H9 (cell line): ENCODE measurements around the gene DIAPH2. TPM values are rescaled to one million over a fixed set of nuclear protein-coding genes. Genes with fewer than 3 reads are reported as not detected.

Experiments used
- DNase-seq: peaks from one replicate; pipeline ENCODE4 v3.0.0-alpha.2; 2017
- H2AFZ ChIP-seq: one replicate; pipeline ENCODE4 v1.6.1; 2013; ENCODE audit warnings: mild to moderate bottlenecking, low read length, control low read depth, moderate library complexity
- H2AK5ac ChIP-seq: 2 replicates; pipeline ENCODE4 v1.6.1; 2013; ENCODE audit warnings: low read length, control low read depth, mixed read lengths; ENCODE audit not compliant: insufficient read length
- H2BK120ac ChIP-seq: one replicate; pipeline ENCODE4 v1.6.1; 2013; ENCODE audit warnings: low read depth, mild to moderate bottlenecking, low read length, control low read depth, inconsistent platforms; ENCODE audit not compliant: poor library complexity, severe bottlenecking
- H2BK12ac ChIP-seq: 2 replicates; pipeline ENCODE4 v1.6.1; 2013; ENCODE audit warnings: low read length, control low read depth, mixed read lengths, low read depth; ENCODE audit not compliant: insufficient read length
- H2BK15ac ChIP-seq: 2 replicates; pipeline ENCODE4 v1.6.1; 2013; ENCODE audit warnings: low read depth, low read length, control low read depth
- H2BK20ac ChIP-seq: one replicate; pipeline ENCODE4 v1.6.1; 2013; ENCODE audit warnings: low read depth, mild to moderate bottlenecking, low read length, control low read depth, inconsistent platforms; ENCODE audit not compliant: poor library complexity, severe bottlenecking
- H2BK5ac ChIP-seq: 2 replicates; pipeline ENCODE4 v1.6.1; 2013; ENCODE audit warnings: low read length, control low read depth, mixed read lengths; ENCODE audit not compliant: insufficient read length
- H3K14ac ChIP-seq: 2 replicates; pipeline ENCODE4 v1.6.1; 2013; ENCODE audit warnings: low read length, control low read depth; ENCODE audit not compliant: insufficient read depth
- H3K18ac ChIP-seq: 2 replicates; pipeline ENCODE4 v1.6.1; 2013; ENCODE audit warnings: low read depth, mild to moderate bottlenecking, mixed read lengths, low read length, control low read depth; ENCODE audit not compliant: insufficient read length
- H3K23ac ChIP-seq: 2 replicates; pipeline ENCODE4 v1.6.1; 2013; ENCODE audit warnings: low read length, control low read depth, mixed read lengths, low read depth; ENCODE audit not compliant: insufficient read length
- H3K23me2 ChIP-seq: 2 replicates; pipeline ENCODE4 v1.6.1; 2013; ENCODE audit warnings: low read depth, mild to moderate bottlenecking, mixed read lengths, low read length, control low read depth; ENCODE audit not compliant: insufficient read length, poor library complexity, severe bottlenecking
- H3K27ac ChIP-seq: 2 replicates; pipeline ENCODE4 v1.5.1; 2013; ENCODE audit warnings: low read length, control low read depth, mixed read lengths, low read depth; ENCODE audit not compliant: insufficient read length
- H3K27me3 ChIP-seq: 2 replicates; pipeline ENCODE4 v1.6.1; 2013; ENCODE audit warnings: low read length, control low read depth, inconsistent platforms; ENCODE audit not compliant: insufficient read depth
- H3K4ac ChIP-seq: 2 replicates; pipeline ENCODE4 v1.6.1; 2013; ENCODE audit warnings: low read depth, mild to moderate bottlenecking, control low read depth, inconsistent platforms, low read length, moderate library complexity
- H3K4me1 ChIP-seq: 2 replicates; pipeline ENCODE4 v1.6.1; 2013; ENCODE audit warnings: low read length, control low read depth, inconsistent platforms; ENCODE audit not compliant: insufficient read depth
- H3K4me2 ChIP-seq: 2 replicates; pipeline ENCODE4 v1.6.1; 2013; ENCODE audit warnings: low read length, control low read depth, mixed read lengths; ENCODE audit not compliant: insufficient read length, insufficient read depth
- H3K56ac ChIP-seq: 2 replicates; pipeline ENCODE4 v1.6.1; 2013; ENCODE audit warnings: low read depth, mild to moderate bottlenecking, mixed read lengths, low read length, control low read depth; ENCODE audit not compliant: insufficient read length
- H3K79me1 ChIP-seq: 2 replicates; pipeline ENCODE4 v1.6.1; 2013; ENCODE audit warnings: low read depth, mild to moderate bottlenecking, moderate library complexity, low read length, control low read depth, inconsistent platforms; ENCODE audit not compliant: insufficient read depth, poor library complexity, severe bottlenecking
- H3K79me2 ChIP-seq: 2 replicates; pipeline ENCODE4 v1.6.1; 2013; ENCODE audit warnings: low read length, control low read depth, inconsistent platforms; ENCODE audit not compliant: insufficient read depth
- H3K9ac ChIP-seq: 2 replicates; pipeline ENCODE4 v1.6.1; 2013; ENCODE audit warnings: low read length, control low read depth, mixed read lengths; ENCODE audit not compliant: insufficient read length; ENCODE audit errors: extremely low read depth
- H3K9me3 ChIP-seq: one replicate; pipeline ENCODE4 v1.6.1; 2013; ENCODE audit warnings: low read depth, low read length, inconsistent platforms; ENCODE audit not compliant: control insufficient read depth
- H3T11ph ChIP-seq: one replicate; pipeline ENCODE4 v1.6.1; 2013; ENCODE audit warnings: mild to moderate bottlenecking, low read length, control low read depth, inconsistent platforms
- H4K20me1 ChIP-seq: one replicate; pipeline ENCODE4 v1.6.1; 2013; ENCODE audit not compliant: control insufficient read depth, insufficient read length, insufficient read depth
- H4K5ac ChIP-seq: 2 replicates; pipeline ENCODE4 v1.6.1; 2013; ENCODE audit warnings: low read depth, mild to moderate bottlenecking, mixed read lengths, low read length, control low read depth; ENCODE audit not compliant: insufficient read length
- H4K8ac ChIP-seq: replicated peaks from 2 replicates; pipeline ENCODE4 v1.6.1; 2013; ENCODE audit warnings: low read length, control low read depth, mixed read lengths, low read depth; ENCODE audit not compliant: insufficient read length
- H4K91ac ChIP-seq: 2 replicates; pipeline ENCODE4 v1.6.1; 2013; ENCODE audit warnings: low read depth, mild to moderate bottlenecking, moderate library complexity, mixed read lengths, low read length, control low read depth; ENCODE audit not compliant: insufficient read length
- H3K27ac Mint-ChIP-seq, 3 experiments: 2 replicates in 2 of 3; 3 replicates in 1 of 3; pipeline ENCODE4 v1.8.0; 2020 to 2021; ENCODE audit warnings: mixed read lengths in 3 of 3, mild to moderate bottlenecking in 1 of 3, moderate library complexity in 1 of 3
- H3K27me3 Mint-ChIP-seq: 2 replicates; pipeline ENCODE4 v1.8.0; 2021; ENCODE audit warnings: low read depth, mild to moderate bottlenecking, moderate library complexity, mixed read lengths
- H3K36me3 Mint-ChIP-seq, 3 experiments: 2 replicates in 2 of 3; 3 replicates in 1 of 3; pipeline ENCODE4 v1.8.0; 2020 to 2021; ENCODE audit warnings: low read depth in 3 of 3, mixed read lengths in 3 of 3; ENCODE audit not compliant: insufficient read depth in 1 of 3
- H3K4me1 Mint-ChIP-seq, 2 experiments: 2 replicates each; pipeline ENCODE4 v1.8.0; 2020; ENCODE audit warnings: mixed read lengths in 2 of 2
- H3K4me3 Mint-ChIP-seq, 2 experiments: 2 replicates in 1 of 2; 3 replicates in 1 of 2; pipeline ENCODE4 v1.8.0; 2020 to 2021; ENCODE audit warnings: mild to moderate bottlenecking in 2 of 2, mixed read lengths in 2 of 2, moderate library complexity in 1 of 2
- H3K9me3 Mint-ChIP-seq, 2 experiments: 2 replicates in 1 of 2; 3 replicates in 1 of 2; pipeline ENCODE4 v1.8.0; 2020; ENCODE audit warnings: mild to moderate bottlenecking in 2 of 2, mixed read lengths in 2 of 2, moderate library complexity in 1 of 2
- WGBS: extraction: QIAGEN DNeasy Blood & Tissue Kit; methylation state at CpG from one replicate; pipeline ENCODE4 v1.1.7; 2013; ENCODE audit warnings: missing lambda C conversion rate, low lambda C conversion rate, mixed read lengths; ENCODE audit not compliant: insufficient read length; ENCODE audit errors: extremely low coverage; 5-methylcytosine and 5-hydroxymethylcytosine counted together
- total RNA-seq: library from RNA; stranded (reverse); gene quantifications from 2 replicates; pipeline ENCODE4 v1.2.1, GENCODE V29; 2021
- TF ChIP-seq, protein P1 (sequence below): fragments of 200-600 bp; sonication (generic); conservative IDR thresholded peaks from 3 replicates; pipeline ENCODE4 v1.8.0; 2021; ENCODE audit warnings: antibody characterized with exemption, mild to moderate bottlenecking

Gene DIAPH2
- total RNA-seq, 1 experiment from 2014 or later: 45.4 TPM

DNA sequence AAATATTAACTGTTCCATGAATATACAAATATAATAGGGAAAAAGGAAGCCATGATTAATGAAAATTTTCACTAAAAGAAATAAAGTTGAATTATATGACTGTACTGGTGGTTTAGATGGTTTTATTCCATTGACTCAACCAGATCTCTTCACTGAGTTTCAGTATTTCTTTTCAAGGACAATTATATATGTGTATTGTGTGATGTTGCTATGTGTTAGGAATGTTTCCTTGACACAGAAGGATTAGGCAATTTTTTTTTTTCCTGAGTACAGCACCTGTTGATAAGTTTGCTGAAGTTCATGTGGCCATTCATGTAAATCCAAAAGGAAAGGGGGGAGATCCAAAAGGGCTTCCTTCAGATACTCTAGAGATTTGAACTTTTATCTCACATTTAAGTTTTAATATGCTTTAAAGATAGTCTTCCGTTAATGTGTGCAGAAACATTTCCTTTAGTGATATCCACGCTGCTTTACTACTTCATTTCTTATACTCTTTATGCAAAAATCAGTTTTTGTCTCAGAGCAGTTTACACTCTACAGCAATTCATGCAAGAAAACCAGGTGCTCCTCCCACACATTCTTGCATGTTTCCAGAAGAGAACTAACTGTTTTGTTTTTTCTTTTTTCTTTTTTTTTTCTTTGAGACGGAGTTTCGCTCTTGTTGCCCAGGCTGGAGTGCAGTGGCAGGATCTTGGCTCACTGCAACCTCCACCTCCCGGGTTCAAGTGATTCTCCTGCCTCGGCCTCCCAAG is 448.2 kb downstream of the DIAPH2 start:
- no peak overlapping the region for H4K91ac ChIP-seq
- no peaks in the 10 kb centered on the region for H3K79me1 ChIP-seq
- H4K8ac ChIP-seq: no peak overlapping the region
- no peak overlapping the region for H2AFZ ChIP-seq
- no peak overlapping the region for H2BK20ac ChIP-seq
- H3K23ac ChIP-seq: no peak overlapping the region
- TF ChIP-seq, protein P1, sequence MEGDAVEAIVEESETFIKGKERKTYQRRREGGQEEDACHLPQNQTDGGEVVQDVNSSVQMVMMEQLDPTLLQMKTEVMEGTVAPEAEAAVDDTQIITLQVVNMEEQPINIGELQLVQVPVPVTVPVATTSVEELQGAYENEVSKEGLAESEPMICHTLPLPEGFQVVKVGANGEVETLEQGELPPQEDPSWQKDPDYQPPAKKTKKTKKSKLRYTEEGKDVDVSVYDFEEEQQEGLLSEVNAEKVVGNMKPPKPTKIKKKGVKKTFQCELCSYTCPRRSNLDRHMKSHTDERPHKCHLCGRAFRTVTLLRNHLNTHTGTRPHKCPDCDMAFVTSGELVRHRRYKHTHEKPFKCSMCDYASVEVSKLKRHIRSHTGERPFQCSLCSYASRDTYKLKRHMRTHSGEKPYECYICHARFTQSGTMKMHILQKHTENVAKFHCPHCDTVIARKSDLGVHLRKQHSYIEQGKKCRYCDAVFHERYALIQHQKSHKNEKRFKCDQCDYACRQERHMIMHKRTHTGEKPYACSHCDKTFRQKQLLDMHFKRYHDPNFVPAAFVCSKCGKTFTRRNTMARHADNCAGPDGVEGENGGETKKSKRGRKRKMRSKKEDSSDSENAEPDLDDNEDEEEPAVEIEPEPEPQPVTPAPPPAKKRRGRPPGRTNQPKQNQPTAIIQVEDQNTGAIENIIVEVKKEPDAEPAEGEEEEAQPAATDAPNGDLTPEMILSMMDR: no peak
- H2BK5ac ChIP-seq: no peak overlapping the region
- no peak overlapping the region for H3K18ac ChIP-seq
- H3K4me2 ChIP-seq: no peak overlapping the region
- Mint-ChIP-seq H3K27me3 (no peaks in the 10 kb centered on the region), H3K4me1 (peaks cover 16 to 21% of the 10 kb centered on the region in 2 experiments), H3K9me3 (no peaks in the 10 kb centered on the region), H3K4me3 (no peak overlapping the region), H3K36me3 (no peaks in the 10 kb centered on the region; a peak in 1 of 7 replicates), H3K27ac (peak overlapping the region in 2 of 3 experiments; percentile 42 to 57; a peak in 2 of 7 replicates)
- H3T11ph ChIP-seq: no peak overlapping the region
- no peak overlapping the region for H3K56ac ChIP-seq
- H2BK120ac ChIP-seq: no peak overlapping the region
- no peak overlapping the region for H2AK5ac ChIP-seq
- H4K5ac ChIP-seq: no peak overlapping the region
- peaks cover 4% of the 10 kb centered on the region for H3K4me1 ChIP-seq
- H3K27me3 ChIP-seq: no peaks in the 10 kb centered on the region
- H3K79me2 ChIP-seq: no peaks in the 10 kb centered on the region
- no peak overlapping the region for H3K27ac ChIP-seq
- no peaks in the 10 kb centered on the region for H3K9me3 ChIP-seq
- no peak overlapping the region for H3K14ac ChIP-seq
- no CpG with 5 or more reads among the region's 6 CpGs for WGBS
- H3K9ac ChIP-seq: no peak overlapping the region
- H3K4ac ChIP-seq: no peak overlapping the region
- no peak for DNase-seq
- H2BK15ac ChIP-seq: no peak overlapping the region
- no peak overlapping the region for H2BK12ac ChIP-seq
- H3K23me2 ChIP-seq: no peaks in the 10 kb centered on the region
- no peaks in the 10 kb centered on the region for H4K20me1 ChIP-seq
